Measurements from ENCODE around the gene HOXA3.

The HOXA3 gene

DNA sequence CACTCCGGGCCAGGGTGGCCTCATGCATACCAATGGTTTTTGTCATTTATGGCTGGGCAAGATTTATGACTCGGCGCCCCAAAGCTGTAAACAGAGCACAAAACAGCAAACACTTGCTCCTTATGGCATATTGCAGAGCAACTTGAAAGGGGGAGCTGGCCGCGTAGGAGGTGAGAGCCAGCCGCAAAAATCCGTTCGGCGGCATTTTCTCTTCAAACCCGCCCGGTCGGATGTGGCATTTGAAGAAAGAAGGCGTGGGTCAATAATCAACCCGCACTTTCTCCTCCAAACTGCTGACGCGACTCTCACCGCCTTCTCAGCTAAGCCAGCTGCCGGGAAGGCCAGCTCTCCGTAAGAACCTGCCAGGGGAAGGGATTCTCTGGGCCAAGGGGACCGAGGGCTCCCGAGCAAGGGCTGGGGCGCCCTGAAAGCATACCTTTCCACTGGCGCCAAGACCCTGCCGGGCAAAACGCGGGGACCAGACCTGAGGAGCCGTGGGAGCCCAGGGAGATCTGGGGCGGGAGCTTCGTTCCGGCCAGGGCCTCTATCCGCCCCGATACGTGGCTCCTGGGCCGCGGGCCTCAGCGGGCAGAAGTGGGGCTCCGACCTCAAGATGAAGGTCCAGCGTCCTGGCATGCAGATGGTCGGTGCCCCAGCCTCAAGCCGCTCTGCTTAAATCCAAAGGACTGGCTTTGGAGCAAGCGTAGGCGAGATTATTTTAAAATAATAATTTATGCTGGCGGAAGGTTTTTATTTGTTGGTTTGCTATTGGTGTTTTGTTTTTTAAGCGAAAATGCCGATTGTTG, 37.0 kb downstream of the HOXA3 start:
- DNase-seq: no peak
- Histone ChIP-seq H3K4me3 (ENCODE audit: low read depth, low read length) (peak overlapping the region; percentile 44), H3K27me3 (replicated peaks) (peaks cover 91% of the 10 kb centered on the region), H3K36me3 (replicated peaks) (no peaks in the 10 kb centered on the region), H3K27ac (no peak overlapping the region)
- TF ChIP-seq, protein P1, sequence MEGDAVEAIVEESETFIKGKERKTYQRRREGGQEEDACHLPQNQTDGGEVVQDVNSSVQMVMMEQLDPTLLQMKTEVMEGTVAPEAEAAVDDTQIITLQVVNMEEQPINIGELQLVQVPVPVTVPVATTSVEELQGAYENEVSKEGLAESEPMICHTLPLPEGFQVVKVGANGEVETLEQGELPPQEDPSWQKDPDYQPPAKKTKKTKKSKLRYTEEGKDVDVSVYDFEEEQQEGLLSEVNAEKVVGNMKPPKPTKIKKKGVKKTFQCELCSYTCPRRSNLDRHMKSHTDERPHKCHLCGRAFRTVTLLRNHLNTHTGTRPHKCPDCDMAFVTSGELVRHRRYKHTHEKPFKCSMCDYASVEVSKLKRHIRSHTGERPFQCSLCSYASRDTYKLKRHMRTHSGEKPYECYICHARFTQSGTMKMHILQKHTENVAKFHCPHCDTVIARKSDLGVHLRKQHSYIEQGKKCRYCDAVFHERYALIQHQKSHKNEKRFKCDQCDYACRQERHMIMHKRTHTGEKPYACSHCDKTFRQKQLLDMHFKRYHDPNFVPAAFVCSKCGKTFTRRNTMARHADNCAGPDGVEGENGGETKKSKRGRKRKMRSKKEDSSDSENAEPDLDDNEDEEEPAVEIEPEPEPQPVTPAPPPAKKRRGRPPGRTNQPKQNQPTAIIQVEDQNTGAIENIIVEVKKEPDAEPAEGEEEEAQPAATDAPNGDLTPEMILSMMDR (IDR thresholded peaks at IDR 0.05; ENCODE audit: low read depth, low read length, missing control alignments): no peak
- in situ Hi-C loops (cut with HindIII; ENCODE audit: low pct_ligation_motif_present, low sequenced_read_pairs): no loop called here

DNA sequence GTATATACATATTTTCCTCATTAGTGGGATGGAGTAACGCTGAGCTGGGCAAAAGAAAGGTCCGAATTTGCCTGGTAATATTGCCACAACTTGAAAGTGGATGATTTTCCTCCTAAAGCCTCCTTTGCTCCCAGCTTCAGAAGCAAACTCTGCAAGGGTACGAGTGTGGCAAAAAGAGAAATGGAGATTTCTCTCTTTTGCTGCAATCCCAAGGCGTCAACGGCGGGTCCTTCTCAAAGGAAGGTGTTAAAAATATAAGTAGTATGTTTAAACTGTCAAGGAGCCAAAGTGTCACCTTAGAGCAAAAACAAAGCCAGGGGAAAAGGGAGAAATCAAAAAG, 37.5 kb downstream of the HOXA3 start:
- in situ Hi-C loops (cut with HindIII; ENCODE audit: low pct_ligation_motif_present, low sequenced_read_pairs): no loop called here
- TF ChIP-seq, protein P1 (IDR thresholded peaks at IDR 0.05; ENCODE audit: low read depth, low read length, missing control alignments): no peak
- H3K27ac ChIP-seq: no peak overlapping the region
- H3K27me3 ChIP-seq (replicated peaks): peaks cover 92% of the 10 kb centered on the region
- H3K36me3 ChIP-seq (replicated peaks): no peaks in the 10 kb centered on the region
- peak overlapping the region; percentile 44 for H3K4me3 ChIP-seq (ENCODE audit: low read depth, low read length)
- no peak for DNase-seq

DNA sequence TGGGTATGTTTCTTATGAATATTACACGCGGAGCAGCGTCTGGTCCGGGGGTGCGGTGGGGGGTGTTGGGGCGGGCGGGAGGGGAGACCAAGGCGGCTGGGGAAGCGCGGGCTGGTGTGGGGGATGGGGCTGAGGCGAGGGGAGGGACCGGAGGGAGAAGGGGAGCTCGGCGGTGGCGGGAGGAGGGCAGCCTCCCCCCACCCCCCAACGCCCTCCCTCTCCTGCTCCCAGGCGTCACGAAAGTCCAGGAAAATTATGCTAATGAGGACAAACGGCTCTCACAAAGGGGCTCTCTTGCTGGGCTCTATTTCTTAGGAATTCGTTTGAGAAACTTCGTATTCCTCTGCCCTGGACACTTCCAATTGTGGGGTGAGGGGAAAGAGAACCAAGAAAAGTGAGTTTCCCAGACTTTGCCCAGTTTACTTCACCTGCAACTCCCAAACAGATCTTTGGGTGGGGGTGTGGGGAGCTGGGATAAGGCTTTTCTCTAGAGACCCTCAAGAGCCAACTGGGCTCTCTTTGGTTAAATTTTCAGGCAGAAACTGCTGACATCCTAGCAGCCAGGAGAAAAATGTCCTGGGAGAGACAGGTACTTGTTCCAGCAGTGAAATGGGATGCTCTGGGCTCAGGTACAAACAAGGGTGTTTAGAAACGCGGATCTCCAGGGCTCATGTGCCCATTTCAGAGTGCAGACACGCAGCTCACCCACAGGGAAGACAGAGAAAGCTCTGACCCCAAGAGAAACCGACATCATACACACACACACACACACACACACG, 38.2 kb downstream of the HOXA3 start:
- in situ Hi-C loops (cut with HindIII; ENCODE audit: low pct_ligation_motif_present, low sequenced_read_pairs): no loop called here
- peak overlapping the region; percentile 57 for H3K4me3 ChIP-seq (ENCODE audit: low read depth, low read length)

DNA sequence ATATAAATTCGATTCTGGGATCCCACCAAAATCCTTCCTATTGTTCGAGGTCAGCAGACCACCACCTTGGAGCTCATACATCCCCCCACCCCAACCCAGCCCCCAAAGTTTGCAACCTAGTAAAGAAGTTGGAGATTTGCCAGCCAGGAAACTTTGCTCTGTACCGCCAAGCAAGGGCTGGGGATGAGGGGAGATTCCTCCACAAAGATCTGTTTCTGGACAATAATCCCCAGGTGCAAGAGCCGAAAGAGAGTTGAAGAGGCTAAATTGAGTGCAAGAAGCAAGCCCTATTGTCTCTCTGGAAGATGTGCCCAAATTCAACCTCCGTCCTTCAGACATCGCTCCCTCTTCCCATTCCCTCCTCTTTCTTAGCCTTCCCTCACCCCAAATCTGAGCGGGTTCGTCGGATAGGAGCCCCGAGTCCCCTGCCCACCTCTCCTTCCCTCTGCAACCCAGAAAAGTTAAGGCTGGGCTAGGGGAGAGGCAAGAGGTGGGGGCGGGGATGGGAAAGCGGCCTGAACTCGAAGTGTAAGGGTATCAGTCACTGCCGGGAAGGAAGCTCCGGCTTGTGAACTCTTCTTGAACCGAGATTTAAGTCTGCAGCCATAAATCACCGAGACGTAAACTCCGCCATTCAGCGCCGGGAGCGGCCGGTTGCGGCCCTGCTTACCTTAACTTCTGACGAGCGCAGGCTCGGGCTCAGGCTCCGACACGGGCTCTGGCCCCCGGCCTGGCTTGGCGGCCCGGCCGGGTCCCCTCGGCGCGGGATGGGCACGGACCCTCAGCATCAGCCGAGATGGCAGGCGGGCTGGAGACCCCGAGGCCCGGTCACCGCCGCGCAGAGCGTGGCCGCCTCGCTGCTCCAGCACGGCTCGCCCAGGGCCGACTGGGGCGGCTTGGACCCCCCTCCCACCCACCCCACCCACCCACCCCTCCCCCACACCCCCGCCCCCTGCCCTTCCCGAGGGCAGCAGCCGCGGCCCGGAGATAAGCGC, 39.1 kb downstream of the HOXA3 start:
- no peak for DNase-seq
- Histone ChIP-seq H3K27ac (no peak overlapping the region), H3K4me3 (ENCODE audit: low read depth, low read length) (peak overlapping the region; percentile 57), H3K36me3 (replicated peaks) (no peaks in the 10 kb centered on the region), H3K27me3 (replicated peaks) (peaks cover 93% of the 10 kb centered on the region)
- in situ Hi-C loops (cut with HindIII; ENCODE audit: low pct_ligation_motif_present, low sequenced_read_pairs): no loop called here
- TF ChIP-seq, protein P1 (IDR thresholded peaks at IDR 0.05; ENCODE audit: low read depth, low read length, missing control alignments): no peak

More for the DNA sequence above, 38.2 kb downstream of the HOXA3 start:
- Histone ChIP-seq H3K27me3 (replicated peaks) (peaks cover 92% of the 10 kb centered on the region), H3K27ac (no peak overlapping the region), H3K36me3 (replicated peaks) (no peaks in the 10 kb centered on the region)
- TF ChIP-seq, protein P1 (IDR thresholded peaks at IDR 0.05; ENCODE audit: low read depth, low read length, missing control alignments): no peak
- DNase-seq: no peak

DNA sequence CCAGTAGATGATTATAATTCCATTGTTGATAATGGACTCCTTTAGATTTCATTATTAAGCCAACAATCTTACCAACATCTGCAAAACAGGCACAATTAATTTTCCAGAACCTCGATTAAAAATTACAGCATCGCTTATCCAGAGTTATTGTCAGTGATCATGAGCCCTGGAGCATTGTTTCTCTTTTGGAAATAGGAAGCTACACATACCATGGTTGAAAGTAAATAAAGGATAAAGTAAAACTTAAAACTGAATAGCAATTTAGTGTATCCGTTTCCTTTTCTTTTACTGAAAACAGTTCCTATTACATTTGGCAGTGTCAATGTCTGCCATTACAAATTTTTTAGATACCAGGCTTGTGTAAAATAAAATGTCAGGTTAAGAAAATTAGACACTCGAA, 40.0 kb downstream of the HOXA3 start:
- DNase-seq: no peak
- in situ Hi-C loops (cut with HindIII; ENCODE audit: low pct_ligation_motif_present, low sequenced_read_pairs): no loop called here
- Histone ChIP-seq H3K36me3 (replicated peaks) (no peaks in the 10 kb centered on the region), H3K4me3 (ENCODE audit: low read depth, low read length) (peak overlapping the region; percentile 57), H3K27me3 (replicated peaks) (peaks cover 93% of the 10 kb centered on the region), H3K27ac (no peak overlapping the region)
- TF ChIP-seq, protein P1 (IDR thresholded peaks at IDR 0.05; ENCODE audit: low read depth, low read length, missing control alignments): no peak
